ENCODE results near the gene XRN2.

XRN2 gene

GRCh38 chr20:21344206-21344900 is 41.2 kb downstream of the XRN2 start:
- TF ChIP-seq CTCF (IDR thresholded peaks at IDR 0.05; ENCODE audit: borderline replicate concordance, insufficient read depth, low read depth, low read length), result no peak
- no peak overlapping the region for H3K4me3 ChIP-seq (ENCODE audit: low read depth, low read length)

- no peak overlapping the region for H3K4me3 ChIP-seq (ENCODE audit: low read depth, low read length)
- TF ChIP-seq CTCF (IDR thresholded peaks at IDR 0.05; ENCODE audit: borderline replicate concordance, insufficient read depth, low read depth, low read length), result no peak
These were observed 41.8 kb downstream of the XRN2 start for GRCh38 chr20:21344961-21345360.

GRCh38 chr20:21352703-21353102 is 49.6 kb downstream of the XRN2 start:
- H3K4me3 ChIP-seq (ENCODE audit: low read depth, low read length), result no peak overlapping the region
- no peak for TF ChIP-seq CTCF (IDR thresholded peaks at IDR 0.05; ENCODE audit: borderline replicate concordance, insufficient read depth, low read depth, low read length)

- no peak overlapping the region for H3K4me3 ChIP-seq (ENCODE audit: low read depth, low read length)
- TF ChIP-seq CTCF (IDR thresholded peaks at IDR 0.05; ENCODE audit: borderline replicate concordance, insufficient read depth, low read depth, low read length), result no peak
These were observed 50.1 kb downstream of the XRN2 start for GRCh38 chr20:21353236-21353635.

GRCh38 chr20:21355981-21356380 is 52.9 kb downstream of the XRN2 start:
- TF ChIP-seq CTCF (IDR thresholded peaks at IDR 0.05; ENCODE audit: borderline replicate concordance, insufficient read depth, low read depth, low read length), result no peak
- H3K4me3 ChIP-seq (ENCODE audit: low read depth, low read length), result no peak overlapping the region

- TF ChIP-seq CTCF (IDR thresholded peaks at IDR 0.05; ENCODE audit: borderline replicate concordance, insufficient read depth, low read depth, low read length), result no peak
- no peak overlapping the region for H3K4me3 ChIP-seq (ENCODE audit: low read depth, low read length)
These were observed 53.3 kb downstream of the XRN2 start for GRCh38 chr20:21356386-21356785.

- no peak for TF ChIP-seq CTCF (IDR thresholded peaks at IDR 0.05; ENCODE audit: borderline replicate concordance, insufficient read depth, low read depth, low read length)
- no peak overlapping the region for H3K4me3 ChIP-seq (ENCODE audit: low read depth, low read length)
These were observed 54.7 kb downstream of the XRN2 start for GRCh38 chr20:21357844-21358243.
